HPDE6-E6E7 (cell line): Measurements from ENCODE around the gene NCK2.

Experiments
- DNase-seq: peaks from one replicate; pipeline ENCODE4 v3.0.0; 2011; ENCODE audit warnings: missing footprints; ENCODE audit errors: extremely low spot score

Gene NCK2

GRCh38 chr2:105775809-105776559 is 31.3 kb downstream of the NCK2 start:
- no peak for DNase-seq

DNA sequence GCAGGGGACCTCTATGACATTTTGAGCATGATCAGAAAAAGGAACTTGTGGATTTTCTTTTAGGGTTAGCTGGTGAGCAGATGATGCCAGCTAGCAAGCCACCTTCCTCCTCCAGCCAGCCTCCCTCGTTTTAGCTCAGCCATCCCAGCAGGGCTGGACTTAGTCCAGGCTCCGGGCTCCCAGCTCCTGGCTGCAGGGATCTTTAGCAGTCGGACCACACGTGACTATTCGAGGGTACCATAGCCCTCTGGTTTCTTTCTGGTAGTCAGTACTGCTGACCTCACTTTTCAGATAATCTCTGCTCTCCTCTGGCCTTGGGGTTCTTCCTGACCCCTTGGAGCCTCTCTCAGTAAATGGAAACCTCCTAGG is 31.8 kb downstream of the NCK2 start:
- DNase-seq: no peak

GRCh38 chr2:105777031-105777482 is 32.3 kb downstream of the NCK2 start:
- no peak for DNase-seq

GRCh38 chr2:105777506-105778055 is 32.9 kb downstream of the NCK2 start:
- DNase-seq: no peak

DNA sequence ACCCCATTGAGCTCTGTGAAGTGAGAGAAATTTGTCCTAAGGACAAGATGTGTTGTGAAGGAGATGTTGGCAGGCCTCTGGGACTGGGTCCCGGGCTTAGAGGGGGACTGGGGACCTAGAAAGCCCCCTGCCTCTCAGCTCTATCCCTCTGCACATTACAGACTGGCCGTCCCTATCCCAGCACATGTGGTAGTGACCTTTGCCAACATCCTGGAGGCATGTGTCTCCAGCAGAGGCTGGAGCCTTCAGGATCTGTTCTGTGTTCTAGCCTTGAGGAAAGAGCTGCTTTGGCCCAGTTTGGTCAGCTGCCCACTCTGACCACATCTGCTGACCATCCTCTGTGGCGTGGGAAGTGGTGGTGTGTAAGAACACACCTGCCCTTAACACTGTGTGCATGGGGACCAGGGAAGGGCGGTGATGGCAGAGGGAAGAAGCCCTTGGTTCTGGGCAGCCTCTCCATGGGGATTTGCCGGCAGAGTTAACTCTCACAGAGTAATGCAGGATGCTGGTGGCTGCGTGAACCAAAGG is 33.4 kb downstream of the NCK2 start:
- DNase-seq: no peak

DNA sequence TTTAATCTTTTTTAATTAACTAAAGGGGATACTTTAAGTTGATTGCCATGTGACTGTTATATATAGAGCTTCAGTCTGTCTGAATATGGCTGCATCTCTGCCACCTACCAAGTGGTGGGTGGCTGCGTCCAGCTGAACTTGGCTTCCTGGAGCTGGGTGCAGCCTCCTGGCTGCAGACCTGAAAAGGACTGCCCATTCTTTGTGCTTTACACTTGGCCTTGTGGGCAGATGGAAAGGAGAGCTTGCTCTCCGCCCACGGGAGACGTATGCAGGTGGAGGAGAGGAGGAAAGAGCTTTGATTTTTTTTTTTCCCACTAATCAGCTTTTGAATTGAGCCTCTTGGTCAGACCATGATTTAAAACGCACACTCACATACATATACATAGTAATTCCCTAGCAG is 34.7 kb downstream of the NCK2 start:
- DNase-seq: no peak

DNA sequence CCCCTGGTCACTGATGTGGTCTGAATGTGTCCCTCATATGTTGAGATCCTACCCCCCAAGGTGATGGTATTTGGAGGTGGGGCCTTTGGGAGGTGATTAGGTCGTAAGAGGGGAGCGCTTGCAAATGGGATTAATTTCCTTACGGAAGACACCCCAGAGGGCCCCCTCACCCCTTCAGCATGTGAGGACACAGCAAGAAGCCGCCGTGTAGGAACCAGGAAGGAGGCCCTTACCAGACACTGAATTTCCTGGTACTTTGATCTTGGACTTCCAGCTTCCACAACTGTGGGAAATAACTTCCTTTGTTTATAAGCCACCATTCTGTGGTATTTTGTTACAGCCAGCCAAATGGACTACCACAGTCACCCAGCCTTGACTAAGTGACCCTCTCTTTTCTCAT is 35.9 kb downstream of the NCK2 start:
- DNase-seq: no peak

- no peak for DNase-seq
Measured at GRCh38 chr2:105781274-105781978, 36.7 kb downstream of the NCK2 start.

- DNase-seq: no peak
Measured at GRCh38 chr2:105782123-105782522, 37.4 kb downstream of the NCK2 start.

DNA sequence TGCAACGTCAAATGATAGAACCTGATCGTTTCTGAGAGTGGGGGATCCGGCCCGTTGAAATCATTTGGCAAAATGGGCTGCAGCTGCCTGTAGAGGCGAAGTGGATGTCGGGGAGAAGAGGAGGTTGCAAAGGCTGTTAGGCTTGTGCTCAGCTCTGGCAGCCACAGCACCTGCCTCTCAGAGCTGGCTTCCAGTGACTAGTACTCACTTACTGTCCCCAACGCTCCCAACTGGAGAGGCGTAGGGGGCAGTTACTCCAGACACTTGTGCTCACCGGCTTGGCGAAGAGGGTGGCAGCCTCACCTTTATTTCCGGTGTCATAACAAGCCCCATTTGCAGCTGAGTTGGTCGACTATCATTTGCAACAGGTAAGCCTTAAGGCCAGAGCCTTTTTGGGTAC is 37.9 kb downstream of the NCK2 start:
- DNase-seq: no peak

GRCh38 chr2:105783151-105783738 is 38.5 kb downstream of the NCK2 start:
- DNase-seq: no peak

DNA sequence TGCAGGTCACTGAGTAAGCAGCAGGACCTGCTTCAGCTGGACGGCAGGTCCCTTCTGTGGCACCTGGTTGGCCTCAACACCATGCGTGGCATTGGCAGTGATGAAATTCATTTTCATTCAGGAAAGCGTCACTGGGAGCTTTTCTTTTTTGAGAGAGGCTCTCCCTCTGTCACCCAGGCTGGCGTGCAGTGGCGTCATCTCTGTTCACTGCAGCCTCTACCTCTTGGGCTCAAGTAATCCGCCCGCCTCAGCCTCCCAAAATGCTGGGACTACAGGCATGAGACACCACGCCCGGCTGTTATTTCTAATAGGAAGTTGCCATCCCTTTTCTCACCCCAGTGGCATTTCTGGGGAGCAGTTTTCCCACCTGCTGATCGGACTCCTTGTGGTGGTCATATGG is 39.3 kb downstream of the NCK2 start:
- no peak for DNase-seq

GRCh38 chr2:105784589-105784988 is 39.9 kb downstream of the NCK2 start:
- DNase-seq: no peak

- no peak for DNase-seq
Measured at GRCh38 chr2:105785095-105785847, 40.6 kb downstream of the NCK2 start.

DNA sequence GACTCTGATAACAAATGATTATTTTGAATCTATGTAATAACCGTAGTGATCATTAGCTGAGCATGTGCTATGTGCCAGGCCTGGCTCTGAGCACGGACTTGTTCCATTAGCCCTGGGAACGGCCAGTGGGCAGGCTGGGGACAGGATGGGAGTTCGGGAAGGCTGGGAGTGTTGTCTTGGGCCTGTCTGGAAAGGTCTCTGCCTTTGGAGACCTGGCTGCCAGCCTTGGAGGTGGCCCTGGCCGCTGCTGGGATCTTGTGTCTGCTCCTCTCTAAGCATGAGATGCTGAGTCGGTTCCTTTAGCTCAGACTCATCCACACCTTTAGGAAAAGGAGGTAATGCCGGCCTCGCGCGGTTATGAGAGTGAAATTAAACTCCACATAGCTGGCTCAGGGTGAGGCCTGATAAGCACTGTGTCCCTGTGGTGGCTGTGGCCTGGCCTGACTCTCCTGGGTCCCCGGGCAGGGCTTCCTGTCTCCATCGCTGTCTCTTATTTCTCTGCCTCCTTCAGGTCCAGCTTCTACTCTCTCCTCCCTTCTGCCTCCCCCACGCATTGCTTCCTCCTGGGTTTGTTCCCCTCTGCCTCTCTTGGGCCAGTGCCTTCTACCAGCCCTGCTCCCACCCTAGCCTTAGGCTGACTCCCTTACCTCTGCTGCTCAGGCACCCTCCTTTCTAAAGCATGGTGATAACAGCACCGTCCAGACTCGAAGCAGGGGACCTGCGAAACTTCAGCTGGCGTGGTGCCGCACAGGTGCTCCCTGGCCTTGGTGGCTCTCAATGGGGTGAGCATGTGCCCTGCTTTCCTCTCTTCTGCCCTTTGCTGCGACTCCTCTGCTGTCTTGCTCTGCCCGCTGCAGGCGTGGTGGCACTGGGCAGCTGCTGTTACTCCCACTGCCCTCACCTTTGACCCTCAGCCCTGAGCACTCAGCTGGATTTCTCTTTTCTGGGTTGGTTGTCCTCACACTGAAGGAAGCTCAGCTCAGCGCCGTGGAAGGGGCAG is 41.8 kb downstream of the NCK2 start:
- DNase-seq: no peak

DNA sequence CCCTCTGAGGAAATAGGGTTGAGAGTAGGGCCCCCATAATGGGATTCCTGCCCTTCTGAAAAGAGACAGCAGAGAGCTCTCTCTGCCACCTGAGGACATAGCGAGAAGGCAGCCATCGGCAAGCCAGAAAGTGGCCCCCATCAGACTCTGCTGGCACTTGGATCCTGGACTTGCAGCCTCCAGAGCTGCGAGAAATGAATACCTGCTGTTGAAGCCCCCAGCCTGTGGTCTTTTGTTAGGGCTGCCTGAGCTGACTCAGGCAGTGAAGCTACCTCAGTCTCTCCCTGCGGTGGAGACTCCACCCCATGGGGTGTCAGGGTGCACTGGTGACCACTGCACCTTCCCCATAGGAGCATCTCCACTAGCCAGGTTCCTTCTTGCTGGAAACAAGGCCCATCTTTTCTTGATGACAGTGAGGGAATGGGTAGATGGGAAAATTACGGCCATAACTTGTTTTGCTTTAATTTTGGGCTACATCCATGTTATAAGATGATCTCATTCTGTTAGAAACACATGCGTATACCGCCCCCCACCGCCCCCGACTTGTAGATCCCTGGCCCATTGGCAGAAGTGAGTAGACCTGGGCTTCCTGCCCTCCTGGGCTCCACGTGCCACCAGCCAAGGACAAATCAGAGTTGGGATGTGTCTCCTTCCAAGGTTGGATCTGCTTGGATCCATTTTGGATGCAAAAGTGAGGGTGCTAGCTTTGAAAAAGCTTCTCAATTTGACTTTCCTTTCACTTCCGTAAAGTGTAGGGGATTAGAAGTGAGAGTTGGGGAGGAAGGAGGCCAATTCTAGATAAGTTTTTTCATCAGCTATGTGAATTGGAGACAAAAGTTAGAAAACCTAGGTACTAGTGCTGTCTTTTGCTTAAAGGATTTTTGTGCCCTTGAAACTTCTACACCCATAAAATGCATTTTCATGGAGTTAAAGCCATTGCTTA is 42.9 kb downstream of the NCK2 start:
- no peak for DNase-seq

DNA sequence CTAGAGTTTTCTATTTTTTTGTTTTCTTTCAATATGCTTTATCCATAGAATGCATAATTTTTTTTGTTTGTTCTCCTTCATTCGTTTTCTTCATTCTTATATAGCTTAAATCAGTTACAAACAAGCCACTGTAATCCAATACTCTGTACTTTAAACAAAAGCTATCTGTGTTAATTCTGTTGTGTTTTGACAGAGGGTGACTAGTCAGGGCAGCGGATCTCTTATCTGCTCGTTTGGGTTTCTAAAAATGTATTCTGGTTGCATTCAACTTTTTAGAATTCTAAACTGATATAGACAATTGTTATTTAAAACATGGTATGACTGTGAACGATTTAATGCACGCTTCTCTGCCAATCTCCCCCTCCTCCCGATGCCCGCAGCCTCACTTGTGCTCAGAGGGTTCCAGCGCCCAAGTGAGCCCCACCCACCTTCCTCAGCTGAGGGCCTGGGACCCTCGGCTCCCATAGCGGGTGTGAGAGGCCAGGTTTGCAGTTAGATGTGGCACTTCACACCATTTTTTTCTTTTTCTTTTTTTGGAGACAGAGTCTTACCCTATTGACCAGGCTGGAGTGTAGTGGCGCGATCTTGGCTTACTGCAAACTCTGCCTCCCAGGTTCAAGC is 44.1 kb downstream of the NCK2 start:
- no peak for DNase-seq

- DNase-seq: peak; percentile 38
Measured at GRCh38 chr2:105789745-105790460, 45.2 kb downstream of the NCK2 start.
